GM19238 (cell line): ENCODE data around the gene PPM1D.
A peak's percentile ranks its signal among the peaks of the same experiment; 100 is the strongest.
"Not testable (repeated sequence)": the region's sequence is repeated elsewhere in the genome, so short reads cannot be mapped to it uniquely, and the experiment has no call there.

Experiments
- DNase-seq: peaks from one replicate; pipeline ENCODE4 v3.0.0; 2011; ENCODE audit warnings: low spot score; ENCODE audit not compliant: insufficient read length

PPM1D gene

GRCh38 chr17:60599620-60600489, at the start of gene PPM1D:
Gene PPM1D, plus strand, starts transcription at chr17:60600193. Its CDS starts 222 bp downstream, at chr17:60600415.
- DNase-seq, result peak; percentile 97

GRCh38 chr17:60552255-60552654, 47.7 kb upstream of the PPM1D start:
- DNase-seq, result not testable (repeated sequence)

GRCh38 chr17:60554377-60554788, 45.6 kb upstream of the PPM1D start:
- no peak for DNase-seq

GRCh38 chr17:60555786-60556185, 44.2 kb upstream of the PPM1D start:
- DNase-seq, result no peak

GRCh38 chr17:60557805-60558204, 42.2 kb upstream of the PPM1D start:
- no peak for DNase-seq

GRCh38 chr17:60559659-60559994, 40.4 kb upstream of the PPM1D start:
- no peak for DNase-seq

- no peak for DNase-seq
These were observed 39.8 kb upstream of the PPM1D start for GRCh38 chr17:60559995-60560859.

- no peak for DNase-seq
These were observed 39.1 kb upstream of the PPM1D start for GRCh38 chr17:60560860-60561257.

- DNase-seq, result no peak
These were observed 37.6 kb upstream of the PPM1D start for GRCh38 chr17:60562421-60562820.

- DNase-seq, result no peak
These were observed 36.2 kb upstream of the PPM1D start for GRCh38 chr17:60563743-60564142.

GRCh38 chr17:60565233-60565632, 34.8 kb upstream of the PPM1D start:
- no peak for DNase-seq

- no peak for DNase-seq
These were observed 26.5 kb upstream of the PPM1D start for GRCh38 chr17:60573236-60574051.

- DNase-seq, result no peak
These were observed 22.7 kb upstream of the PPM1D start for GRCh38 chr17:60577147-60577915.

GRCh38 chr17:60579090-60579489, 20.9 kb upstream of the PPM1D start:
- DNase-seq, result no peak

- no peak for DNase-seq
These were observed 20.4 kb upstream of the PPM1D start for GRCh38 chr17:60579551-60579950.

GRCh38 chr17:60583008-60583407, 17.0 kb upstream of the PPM1D start:
- DNase-seq, result no peak

- DNase-seq, result no peak
These were observed 14.1 kb upstream of the PPM1D start for GRCh38 chr17:60585887-60586286.

- DNase-seq, result no peak
These were observed 13.6 kb upstream of the PPM1D start for GRCh38 chr17:60586288-60586974.

- no peak for DNase-seq
These were observed 9.9 kb upstream of the PPM1D start for GRCh38 chr17:60590070-60590469.

GRCh38 chr17:60592750-60593149, 7.2 kb upstream of the PPM1D start:
- no peak for DNase-seq
